HG03196 (cell line): Measurements from ENCODE around the gene USF2.

Experiments used
- ATAC-seq: cut with Tn5 transposase; IDR thresholded peaks from one replicate; pipeline ENCODE4 v1.9.1; 2021; ENCODE audit not compliant: unreplicated experiment

USF2 gene

GRCh38 chr19:35264268-35265125 lies 4.3 kb upstream of the USF2 start:
- ATAC-seq: no peak

- ATAC-seq: no peak
Observed at GRCh38 chr19:35265126-35265899, 3.4 kb upstream of the USF2 start.

GRCh38 chr19:35265900-35266519 lies 2.8 kb upstream of the USF2 start:
- ATAC-seq: no peak

- ATAC-seq: no peak
Observed at GRCh38 chr19:35266520-35267352, 2.0 kb upstream of the USF2 start.

- ATAC-seq: no peak
Observed at GRCh38 chr19:35267353-35267817, 1.4 kb upstream of the USF2 start.

GRCh38 chr19:35267818-35268535 lies 785 bp upstream of the USF2 start:
- ATAC-seq: peak; percentile 39

GRCh38 chr19:35269438-35270117 lies 816 bp downstream of the USF2 start:
- ATAC-seq: peak; percentile 48

GRCh38 chr19:35270381-35270811 lies 1.6 kb downstream of the USF2 start:
- ATAC-seq: no peak

GRCh38 chr19:35271546-35271945 lies 2.8 kb downstream of the USF2 start:
- ATAC-seq: no peak

- ATAC-seq: no peak
Observed at GRCh38 chr19:35272122-35272719, 3.5 kb downstream of the USF2 start.

- ATAC-seq: no peak
Observed at GRCh38 chr19:35272954-35273649, 4.3 kb downstream of the USF2 start.

GRCh38 chr19:35273686-35274259 lies 5.0 kb downstream of the USF2 start:
- ATAC-seq: no peak

- no peak for ATAC-seq
Observed at GRCh38 chr19:35274323-35274722, 5.6 kb downstream of the USF2 start.

- no peak for ATAC-seq
Observed at GRCh38 chr19:35276706-35277281, 8.0 kb downstream of the USF2 start.

GRCh38 chr19:35278578-35279284 lies 10.0 kb downstream of the USF2 start:
- ATAC-seq: no peak

GRCh38 chr19:35279374-35279773 lies 10.6 kb downstream of the USF2 start:
- ATAC-seq: no peak
